SK-N-SH (cell line): Measurements from ENCODE around the gene ZNF804B. TPM values are rescaled to one million over a fixed set of nuclear protein-coding genes. Genes with fewer than 3 reads are reported as not detected.

Experiments used
- CTCF ChIA-PET: fragments of 300-600, 350-600 bp; formaldehyde crosslinking; extraction: SDS; loops from one replicate; lab custom pipeline; 2021; lab: Yijun Ruan, JAX
- POLR2A ChIA-PET: fragments of 350-600 bp; sonication (Branson Sonifier 250); formaldehyde crosslinking; extraction: SDS; loops from one replicate; lab custom pipeline; 2020; ENCODE audit warnings: antibody characterized with exemption, inconsistent platforms; lab: Yijun Ruan, JAX
- DNase-seq: peaks from one replicate; pipeline ENCODE4 v3.0.0; 2012
- H2AFZ ChIP-seq: fragments of 200-600 bp; sonication (generic); 2 replicates; pipeline ENCODE4 v1.8.1; 2016; ENCODE audit warnings: antibody characterized with exemption, mild to moderate bottlenecking, low read depth
- H3F3A ChIP-seq: fragments of 200-600 bp; sonication (generic); replicated peaks from 2 replicates; pipeline ENCODE3; 2016; ENCODE audit warnings: antibody characterized with exemption, mild to moderate bottlenecking; ENCODE audit not compliant: insufficient read depth
- H3K27ac ChIP-seq, 2 experiments: fragments of 200-500 bp in 1 of 2; fragments of 200-600 bp in 1 of 2; sonication (Bioruptor generic) in 1 of 2; sonication (generic), shearing (Covaris generic) in 1 of 2; 2 replicates each; pipeline versions ENCODE4 v1.5.1 to v1.6.1; 2014 to 2016; ENCODE audit warnings: low read depth in 2 of 2, inconsistent platforms in 1 of 2, low read length in 1 of 2, mild to moderate bottlenecking in 1 of 2, mixed read lengths in 1 of 2
- H3K27me3 ChIP-seq: fragments of 200-600 bp; sonication (generic), shearing (Covaris generic); 2 replicates; pipeline ENCODE4 v1.6.1; 2016; ENCODE audit warnings: mixed run types; ENCODE audit not compliant: insufficient read depth
- H3K36me3 ChIP-seq, 2 experiments: fragments of 200-500 bp in 1 of 2; fragments of 200-600 bp in 1 of 2; sonication (Bioruptor generic) in 1 of 2; sonication (generic) in 1 of 2; replicated peaks in 1 of 2; 2 replicates each; pipeline versions ENCODE3 to v1.5.1; 2014 to 2016; ENCODE audit warnings: low read length in 1 of 2, mild to moderate bottlenecking in 1 of 2; ENCODE audit not compliant: insufficient read depth in 2 of 2, control insufficient read depth in 1 of 2
- H3K4me1 ChIP-seq, 2 experiments: fragments of 200-500 bp in 1 of 2; fragments of 200-600 bp in 1 of 2; sonication (Bioruptor generic) in 1 of 2; sonication (generic), shearing (Covaris generic) in 1 of 2; 2 replicates each; pipeline versions ENCODE4 v1.5.1 to v1.6.1; 2014 to 2016; ENCODE audit warnings: low read depth in 1 of 2, low read length in 1 of 2, mixed run types in 1 of 2; ENCODE audit not compliant: insufficient read depth in 2 of 2, control insufficient read depth in 1 of 2
- H3K4me2 ChIP-seq: fragments of 200-600 bp; sonication (generic), shearing (Covaris generic); 2 replicates; pipeline ENCODE4 v1.6.1; 2017; ENCODE audit warnings: mixed run types
- H3K4me3 ChIP-seq, 2 experiments: fragments of 200-500 bp in 1 of 2; fragments of 200-600 bp in 1 of 2; sonication (Bioruptor generic) in 1 of 2; sonication (generic), shearing (Covaris generic) in 1 of 2; 2 replicates each; pipeline versions ENCODE4 v1.5.1 to v1.8.1; 2014 to 2016; ENCODE audit warnings: low read depth in 2 of 2, inconsistent platforms in 1 of 2, low read length in 1 of 2, mild to moderate bottlenecking in 1 of 2, mixed read lengths in 1 of 2, moderate library complexity in 1 of 2
- H3K79me2 ChIP-seq: fragments of 200-600 bp; sonication (generic); 2 replicates; pipeline ENCODE4 v1.8.1; 2017; ENCODE audit warnings: mild to moderate bottlenecking; ENCODE audit not compliant: insufficient read depth
- H3K9ac ChIP-seq: fragments of 200-600 bp; sonication (generic); 2 replicates; pipeline ENCODE4 v1.6.1; 2017; ENCODE audit warnings: mixed run types
- H3K9me2 ChIP-seq: fragments of 200-600 bp; sonication (generic); 2 replicates; pipeline ENCODE4 v1.6.1; 2017; ENCODE audit warnings: mixed run types
- H3K9me3 ChIP-seq: fragments of 200-600 bp; sonication (generic); 2 replicates; pipeline ENCODE4 v1.6.1; 2017; ENCODE audit warnings: mixed run types, mild to moderate bottlenecking, moderate library complexity
- H4K20me1 ChIP-seq: fragments of 200-600 bp; sonication (generic); 2 replicates; pipeline ENCODE4 v1.6.1; 2017; ENCODE audit warnings: mild to moderate bottlenecking, mixed run types; ENCODE audit not compliant: insufficient read depth
- CHD2 ChIP-seq: fragments of 150-350 bp; IDR thresholded peaks from 2 replicates; pipeline ENCODE4 v1.6.1; 2018; ENCODE audit warnings: low read length; ENCODE audit not compliant: partially characterized antibody
- EP300 ChIP-seq, 2 experiments: IDR thresholded peaks; 2 replicates each; pipeline versions ENCODE4 v1.4.0 to v1.6.1; 2012; ENCODE audit warnings: borderline replicate concordance in 1 of 2, low read depth in 1 of 2, low read length in 1 of 2
- GABPA ChIP-seq: IDR thresholded peaks from 2 replicates; pipeline ENCODE4 v1.4.0; 2012; ENCODE audit warnings: low read depth, mild to moderate bottlenecking
- MEF2A ChIP-seq: IDR thresholded peaks from 2 replicates; pipeline ENCODE4 v1.4.0; 2012; ENCODE audit warnings: low read depth, borderline replicate concordance
- MXI1 ChIP-seq: IDR thresholded peaks from 2 replicates; pipeline ENCODE4 v1.6.1; 2012; ENCODE audit warnings: mild to moderate bottlenecking, low read depth, low read length, improper control_type of control experiment
- NFIC ChIP-seq: IDR thresholded peaks from 2 replicates; pipeline ENCODE4 v1.4.0; 2012; ENCODE audit warnings: borderline replicate concordance
- RCOR1 ChIP-seq: fragments of 150-350 bp; IDR thresholded peaks from 2 replicates; pipeline ENCODE4 v1.6.1; 2017; ENCODE audit warnings: antibody characterized with exemption, low read length
- RXRA ChIP-seq: IDR thresholded peaks from 2 replicates; pipeline ENCODE4 v1.4.0; 2012; ENCODE audit warnings: low read depth, mild to moderate bottlenecking, borderline replicate concordance
- SIN3A ChIP-seq: IDR thresholded peaks from 2 replicates; pipeline ENCODE4 v1.6.1; 2012; ENCODE audit warnings: low read depth, mild to moderate bottlenecking, low read length, moderate library complexity, borderline replicate concordance
- TAF1 ChIP-seq: IDR thresholded peaks from 2 replicates; pipeline ENCODE4 v1.6.1; 2012; ENCODE audit warnings: low read depth, mild to moderate bottlenecking, low read length, moderate library complexity, borderline replicate concordance
- TCF12 ChIP-seq: IDR thresholded peaks from 2 replicates; pipeline ENCODE4 v1.4.0; 2012
- TEAD4 ChIP-seq: IDR thresholded peaks from 2 replicates; pipeline ENCODE4 v1.4.0; 2012; ENCODE audit warnings: mild to moderate bottlenecking, borderline replicate concordance; ENCODE audit not compliant: insufficient read depth
- USF1 ChIP-seq: IDR thresholded peaks from 2 replicates; pipeline ENCODE4 v1.4.0; 2012; ENCODE audit warnings: low read depth, borderline replicate concordance
- USF2 ChIP-seq: fragments of 150-350 bp; IDR thresholded peaks from 2 replicates; pipeline ENCODE4 v1.6.1; 2017; ENCODE audit warnings: antibody characterized with exemption, low read length, low read depth, borderline replicate concordance
- YY1 ChIP-seq: IDR thresholded peaks from 2 replicates; pipeline ENCODE4 v1.4.0; 2012; ENCODE audit warnings: low read depth, mild to moderate bottlenecking
- ZBTB33 ChIP-seq: IDR thresholded peaks from 2 replicates; pipeline ENCODE4 v1.4.0; 2012; ENCODE audit warnings: low read depth, borderline replicate concordance
- WGBS: methylation state at CpG from one replicate; pipeline ENCODE4 v1.1.6; 2017; ENCODE audit warnings: low lambda C conversion rate; 5-methylcytosine and 5-hydroxymethylcytosine counted together
- polyA plus RNA-seq, 3 experiments: library from polyadenylated mRNA; depleted of rRNA; stranded (reverse); fragments of >200 nt; gene quantifications; 2 replicates each; pipeline ENCODE4 v1.2.3, GENCODE V29; 2012

ZNF804B gene
- polyA plus RNA-seq, 1 of the 3 experiments (the other 2 are of a cell fraction) = not detected

- Histone ChIP-seq H3K4me3 (no peak overlapping the region), H3K36me3 (no peaks in the 10 kb centered on the region), H3K79me2 (no peaks in the 10 kb centered on the region), H3K4me2 (no peak overlapping the region), H3F3A (no peaks in the 10 kb centered on the region)
- DNase-seq = no peak
- TF ChIP-seq TEAD4 (no peak), GABPA (no peak), MEF2A (no peak), RXRA (no peak), SIN3A (no peak), YY1 (no peak), USF2 (no peak), MXI1 (no peak), NFIC (no peak), RCOR1 (no peak), EP300 (IDR thresholded peaks at IDR 0.05; ENCODE audit: borderline replicate concordance in 1 of 2, low read depth in 1 of 2, low read length in 1 of 2) (no peak), CHD2 (no peak)
- TF ChIP-seq, all 33 proteins: peak for 0
- no peaks in the 10 kb centered on the region for H3K9me2 ChIP-seq
- H3K9me3 ChIP-seq = no peaks in the 10 kb centered on the region
- POLR2A ChIA-PET = no interaction called here
- WGBS = 87% methylated on average over 12 of the region's 12 CpGs
- no peak overlapping the region for H3K9ac ChIP-seq
- H4K20me1 ChIP-seq = no peaks in the 10 kb centered on the region
- H3K27ac ChIP-seq = no peak overlapping the region
- CTCF ChIA-PET = interaction anchor here (1.0 to 2.0 kb wide), 3 partner anchors 8 to 778 kb away, joined by 3 to 16 read pairs (median 5); no protein-coding TSS in a partner anchor
- H3K27me3 ChIP-seq = no peaks in the 10 kb centered on the region
- peaks cover 0 to 5% of the 10 kb centered on the region in 2 experiments; a peak in 1 of 4 replicates for H3K4me1 ChIP-seq
- no peak overlapping the region for H2AFZ ChIP-seq
Measured at GRCh38 chr7:88845091-88845490, 85.6 kb downstream of the ZNF804B start.

- H3K4me3 ChIP-seq = no peak overlapping the region
- no peak overlapping the region for H3K27ac ChIP-seq
- H3K27me3 ChIP-seq = no peaks in the 10 kb centered on the region
- no peaks in the 10 kb centered on the region for H3K9me2 ChIP-seq
- no peak overlapping the region for H2AFZ ChIP-seq
- H3K9me3 ChIP-seq = no peaks in the 10 kb centered on the region; the same call in 1 of the 2 replicates
- no peak overlapping the region for H3K9ac ChIP-seq
- WGBS = 18% methylated on average over 1 of the region's 1 CpG
- no peaks in the 10 kb centered on the region for H3K36me3 ChIP-seq
- ChIA-PET CTCF (no interaction called here), POLR2A (no interaction called here)
- no peaks in the 10 kb centered on the region for H4K20me1 ChIP-seq
- no peak for DNase-seq
- no peaks in the 10 kb centered on the region for H3K79me2 ChIP-seq
- TF ChIP-seq MEF2A = no peak
- TF ChIP-seq TAF1 = no peak
- TF ChIP-seq USF1 = no peak
- TF ChIP-seq ZBTB33 = no peak
- no peak for TF ChIP-seq USF2
- no peak for TF ChIP-seq TEAD4
- no peak for TF ChIP-seq TCF12
- no peaks in the 10 kb centered on the region for H3K4me1 ChIP-seq
- H3F3A ChIP-seq = no peaks in the 10 kb centered on the region
- H3K4me2 ChIP-seq = no peak overlapping the region
Measured at GRCh38 chr7:88851220-88851619, 91.7 kb downstream of the ZNF804B start.
